Measurements from ENCODE around the gene PKP1.

The PKP1 gene

DNA sequence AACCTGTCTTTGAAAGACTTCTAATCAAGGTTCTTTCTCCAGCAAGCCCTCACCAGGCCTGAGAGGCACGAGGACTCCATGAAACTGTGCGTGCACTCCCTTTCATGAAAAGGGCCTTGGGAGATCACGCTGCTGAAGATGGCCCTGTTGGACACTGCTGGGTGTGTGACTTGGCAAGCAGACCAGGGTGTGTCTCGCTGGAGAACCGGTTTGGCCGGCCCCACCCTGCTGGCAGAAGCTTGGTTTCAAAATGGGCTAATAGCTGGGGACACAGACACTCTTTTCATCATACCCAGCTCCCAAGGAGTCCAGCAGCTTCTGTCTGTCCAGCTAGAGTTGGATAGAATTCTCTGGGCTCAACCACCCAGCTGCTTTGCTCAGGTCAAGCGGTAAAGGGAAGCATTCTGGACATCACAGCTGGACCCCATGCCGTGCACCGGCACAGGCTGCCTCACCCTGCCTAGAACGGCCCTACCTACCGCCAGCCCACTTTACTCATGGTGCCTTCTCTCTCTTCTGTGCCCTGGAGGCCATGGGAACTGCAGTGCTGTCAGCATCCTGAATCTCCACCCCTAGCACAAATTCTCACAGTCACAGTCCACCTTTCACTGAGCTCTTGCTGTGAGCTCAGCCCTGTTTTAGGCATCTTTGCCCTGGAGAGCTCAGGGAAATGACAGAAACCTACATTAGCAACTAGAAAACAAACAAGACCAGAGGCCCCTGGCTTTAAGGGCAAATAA, 24.6 kb downstream of the PKP1 start:
- ATAC-seq (ENCODE audit: low read depth) (peak; percentile 34), DNase-seq (ENCODE audit: low spot score) (peak; percentile 83)
- H3K27me3 ChIP-seq (ENCODE audit: insufficient read depth, poor library complexity, severe bottlenecking): no peaks in the 10 kb centered on the region
- no peak overlapping the region for H3K4me3 ChIP-seq (ENCODE audit: severe bottlenecking)
- H3K9me3 ChIP-seq (ENCODE audit: severe bottlenecking): no peaks in the 10 kb centered on the region
- TF ChIP-seq, protein P1, sequence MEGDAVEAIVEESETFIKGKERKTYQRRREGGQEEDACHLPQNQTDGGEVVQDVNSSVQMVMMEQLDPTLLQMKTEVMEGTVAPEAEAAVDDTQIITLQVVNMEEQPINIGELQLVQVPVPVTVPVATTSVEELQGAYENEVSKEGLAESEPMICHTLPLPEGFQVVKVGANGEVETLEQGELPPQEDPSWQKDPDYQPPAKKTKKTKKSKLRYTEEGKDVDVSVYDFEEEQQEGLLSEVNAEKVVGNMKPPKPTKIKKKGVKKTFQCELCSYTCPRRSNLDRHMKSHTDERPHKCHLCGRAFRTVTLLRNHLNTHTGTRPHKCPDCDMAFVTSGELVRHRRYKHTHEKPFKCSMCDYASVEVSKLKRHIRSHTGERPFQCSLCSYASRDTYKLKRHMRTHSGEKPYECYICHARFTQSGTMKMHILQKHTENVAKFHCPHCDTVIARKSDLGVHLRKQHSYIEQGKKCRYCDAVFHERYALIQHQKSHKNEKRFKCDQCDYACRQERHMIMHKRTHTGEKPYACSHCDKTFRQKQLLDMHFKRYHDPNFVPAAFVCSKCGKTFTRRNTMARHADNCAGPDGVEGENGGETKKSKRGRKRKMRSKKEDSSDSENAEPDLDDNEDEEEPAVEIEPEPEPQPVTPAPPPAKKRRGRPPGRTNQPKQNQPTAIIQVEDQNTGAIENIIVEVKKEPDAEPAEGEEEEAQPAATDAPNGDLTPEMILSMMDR (IDR thresholded peaks at IDR 0.05; ENCODE audit: poor library complexity, severe bottlenecking): no peak
- H3K36me3 ChIP-seq (ENCODE audit: low read depth): peaks cover 27% of the 10 kb centered on the region
- peaks cover 72% of the 10 kb centered on the region for H3K4me1 ChIP-seq (ENCODE audit: insufficient read depth, poor library complexity, severe bottlenecking)
- peak overlapping the region; percentile 92 for H3K27ac ChIP-seq (ENCODE audit: poor library complexity, severe bottlenecking)

DNA sequence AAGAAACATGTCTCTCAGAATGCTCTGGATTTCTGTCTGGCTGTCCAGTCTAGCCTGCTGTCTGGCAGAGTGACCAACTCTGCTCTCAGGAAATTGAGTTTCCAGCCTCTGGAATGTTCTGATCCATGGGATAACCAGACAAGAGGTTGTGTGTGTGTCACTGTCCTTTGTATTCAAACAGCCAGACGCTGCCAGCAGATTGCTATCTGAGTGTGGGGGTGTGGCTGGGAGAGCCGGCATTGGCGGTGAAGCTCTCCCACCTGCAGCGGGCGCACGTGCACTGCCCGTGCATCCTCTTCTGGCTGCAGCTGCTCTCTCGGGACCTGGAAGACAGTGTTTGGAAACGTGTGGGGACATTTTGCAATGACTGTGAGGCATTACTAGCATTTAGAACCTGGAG, 26.1 kb downstream of the PKP1 start:
- no peak overlapping the region for H3K4me3 ChIP-seq (ENCODE audit: severe bottlenecking)
- peaks cover 31% of the 10 kb centered on the region for H3K36me3 ChIP-seq (ENCODE audit: low read depth)
- H3K27ac ChIP-seq (ENCODE audit: poor library complexity, severe bottlenecking): peak overlapping the region; percentile 92
- peak; percentile 86 for DNase-seq (ENCODE audit: low spot score)
- ATAC-seq (ENCODE audit: low read depth): peak; percentile 11
- H3K4me1 ChIP-seq (ENCODE audit: insufficient read depth, poor library complexity, severe bottlenecking): peaks cover 64% of the 10 kb centered on the region
- TF ChIP-seq, protein P1 (IDR thresholded peaks at IDR 0.05; ENCODE audit: poor library complexity, severe bottlenecking): peak; percentile 56
- H3K9me3 ChIP-seq (ENCODE audit: severe bottlenecking): no peaks in the 10 kb centered on the region
- no peaks in the 10 kb centered on the region for H3K27me3 ChIP-seq (ENCODE audit: insufficient read depth, poor library complexity, severe bottlenecking)

DNA sequence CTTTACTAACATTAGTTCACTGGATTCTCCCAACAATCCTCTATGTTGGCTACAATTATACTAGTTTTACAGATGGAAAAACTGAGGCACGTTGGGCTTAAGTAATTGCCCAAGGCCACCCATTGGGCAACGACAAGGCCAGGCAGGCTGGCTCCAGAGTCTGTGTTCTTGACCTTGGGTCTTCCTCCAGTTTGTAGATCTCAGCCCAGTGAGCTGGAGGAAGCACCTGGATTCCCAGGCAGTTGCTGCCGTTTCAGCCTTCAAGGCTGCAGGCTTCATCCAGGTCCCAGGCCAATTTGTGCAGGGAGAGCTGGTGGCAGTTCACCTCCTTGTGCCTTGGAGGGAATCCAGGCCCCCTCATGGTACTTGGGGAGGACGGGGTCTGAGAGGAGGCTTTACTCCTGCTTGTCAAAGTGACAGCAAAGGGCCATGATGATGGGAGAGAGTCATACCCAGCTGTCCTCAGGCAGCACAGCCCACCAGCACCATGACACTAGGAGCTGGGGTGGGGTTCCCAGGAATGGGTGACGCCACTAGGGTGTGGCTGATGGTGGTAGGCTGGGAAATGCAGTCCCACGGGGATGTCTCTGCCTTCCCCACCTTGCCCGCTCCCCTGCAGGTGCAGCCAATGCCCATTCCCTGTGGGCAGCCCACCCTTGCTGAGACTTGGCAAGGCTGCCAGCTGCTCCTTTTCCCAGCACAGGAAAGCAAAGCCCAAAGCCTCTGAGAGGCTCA, 27.1 kb downstream of the PKP1 start:
- Histone ChIP-seq H3K4me1 (ENCODE audit: insufficient read depth, poor library complexity, severe bottlenecking) (peaks cover 64% of the 10 kb centered on the region), H3K27me3 (ENCODE audit: insufficient read depth, poor library complexity, severe bottlenecking) (no peaks in the 10 kb centered on the region)

DNA sequence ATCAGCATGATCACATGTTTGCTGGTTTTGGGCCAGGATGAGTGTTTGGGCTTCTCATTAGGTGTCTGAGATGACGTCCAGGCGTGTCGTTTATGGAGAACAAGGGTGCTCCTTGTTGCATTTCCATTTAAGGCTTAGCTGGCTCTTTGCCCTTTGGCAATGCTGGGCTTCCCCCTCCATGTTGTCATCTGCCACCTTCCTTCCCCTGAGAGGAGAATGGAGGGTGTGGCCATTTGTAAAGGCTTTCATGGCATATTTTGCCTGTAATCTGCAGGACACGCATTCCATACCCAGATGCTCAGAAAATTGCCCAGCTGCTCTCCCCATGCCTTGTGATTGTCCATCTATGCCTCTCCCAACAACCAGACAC, 27.7 kb downstream of the PKP1 start:
- Histone ChIP-seq H3K9me3 (ENCODE audit: severe bottlenecking) (no peaks in the 10 kb centered on the region), H3K27ac (ENCODE audit: poor library complexity, severe bottlenecking) (peak overlapping the region; percentile 92), H3K36me3 (ENCODE audit: low read depth) (peaks cover 46% of the 10 kb centered on the region), H3K4me1 (ENCODE audit: insufficient read depth, poor library complexity, severe bottlenecking) (peaks cover 62% of the 10 kb centered on the region), H3K27me3 (ENCODE audit: insufficient read depth, poor library complexity, severe bottlenecking) (no peaks in the 10 kb centered on the region), H3K4me3 (ENCODE audit: severe bottlenecking) (no peak overlapping the region)
- ATAC-seq (ENCODE audit: low read depth) (peak; percentile 47), DNase-seq (ENCODE audit: low spot score) (peak; percentile 88)
- TF ChIP-seq, protein P1 (IDR thresholded peaks at IDR 0.05; ENCODE audit: poor library complexity, severe bottlenecking): no peak

More for the DNA sequence above, 27.1 kb downstream of the PKP1 start:
- DNase-seq (ENCODE audit: low spot score): no peak
- Histone ChIP-seq H3K9me3 (ENCODE audit: severe bottlenecking) (no peaks in the 10 kb centered on the region), H3K27ac (ENCODE audit: poor library complexity, severe bottlenecking) (peak overlapping the region; percentile 92), H3K36me3 (ENCODE audit: low read depth) (peaks cover 41% of the 10 kb centered on the region), H3K4me3 (ENCODE audit: severe bottlenecking) (no peak overlapping the region)
- TF ChIP-seq, protein P1 (IDR thresholded peaks at IDR 0.05; ENCODE audit: poor library complexity, severe bottlenecking): no peak
- ATAC-seq (ENCODE audit: low read depth): peak; percentile 1; the same call in 2 of the 3 replicates
